HepG2 (cell line): Measurements from ENCODE around the gene TSHZ2. TPM values are rescaled to one million over a fixed set of nuclear protein-coding genes. Genes with fewer than 3 reads are reported as not detected.

Source experiments
- CCDC6 ChIP-seq: sonication (generic); formaldehyde crosslinking; IDR thresholded peaks from 2 replicates; pipeline ENCODE4 v1.8.1; 2022; ENCODE audit warnings: mild to moderate bottlenecking, missing genetic modification reagents, moderate library complexity
- E2F1 ChIP-seq: sonication (generic); formaldehyde crosslinking; IDR thresholded peaks from 2 replicates; pipeline ENCODE4 v1.5.0; 2020; ENCODE audit warnings: missing genetic modification reagents
- FOXC1 ChIP-seq: sonication (generic); formaldehyde crosslinking; IDR thresholded peaks from 2 replicates; pipeline ENCODE4 v1.8.0; 2022; ENCODE audit warnings: mild to moderate bottlenecking, missing genetic modification reagents, borderline replicate concordance
- GTF2F1 ChIP-seq: fragments of 150-350 bp; IDR thresholded peaks from 2 replicates; pipeline ENCODE4 v1.6.1; 2014; ENCODE audit warnings: low read length
- JUN ChIP-seq: sonication (generic); formaldehyde crosslinking; IDR thresholded peaks from 2 replicates; pipeline ENCODE4 v1.4.0; 2020; ENCODE audit warnings: mild to moderate bottlenecking, missing genetic modification reagents
- KIAA2018 ChIP-seq: sonication (generic); formaldehyde crosslinking; IDR thresholded peaks from 2 replicates; pipeline ENCODE4 v1.5.0; 2020; ENCODE audit warnings: mild to moderate bottlenecking, missing genetic modification reagents, borderline replicate concordance
- PRDM10 ChIP-seq: sonication (generic); formaldehyde crosslinking; IDR thresholded peaks from 2 replicates; pipeline ENCODE4 v1.4.0; 2020; ENCODE audit warnings: low read depth, missing genetic modification reagents
- ZNF235 ChIP-seq: sonication (generic); formaldehyde crosslinking; IDR thresholded peaks from 2 replicates; pipeline ENCODE4 v1.8.1; 2023; ENCODE audit warnings: mild to moderate bottlenecking, missing genetic modification reagents, borderline replicate concordance
- ZNF552 ChIP-seq: sonication (generic); formaldehyde crosslinking; IDR thresholded peaks from 2 replicates; pipeline ENCODE4 v1.9.0; 2022; ENCODE audit warnings: missing genetic modification reagents, mild to moderate bottlenecking, borderline replicate concordance
- ZNF597 ChIP-seq: sonication (generic); formaldehyde crosslinking; IDR thresholded peaks from 2 replicates; pipeline ENCODE4 v1.5.0; 2020; ENCODE audit warnings: missing genetic modification reagents
- ZNF800 ChIP-seq: sonication (generic); formaldehyde crosslinking; IDR thresholded peaks from 2 replicates; pipeline ENCODE4 v1.4.0; 2020; ENCODE audit warnings: missing genetic modification reagents
- polyA plus RNA-seq, 8 experiments: library from polyadenylated mRNA; depleted of rRNA in 3 of 8; stranded (reverse) in 7 of 8; unstranded in 1 of 8; fragments of >200 nt; fragmentation: Illumina TruSeq in 4 of 8; extraction: Trizol in 4 of 8; gene quantifications; 2 replicates each; pipeline versions ENCODE4 v1.2.1 to v1.2.3, GENCODE V29; 2011 to 2016; ENCODE audit warnings: low read depth in 4 of 8, missing spikeins in 1 of 8, mixed read lengths in 1 of 8; ENCODE audit not compliant: insufficient read depth in 1 of 8
- total RNA-seq, 5 experiments: library from RNA; depleted of rRNA; stranded (reverse); fragments of >200 nt; fragmentation: Illumina TruSeq; extraction: Trizol; gene quantifications; 2 replicates each; pipeline ENCODE4 v1.2.3, GENCODE V29; 2016; ENCODE audit warnings: low read depth in 1 of 5

TSHZ2 gene
- total and polyA plus RNA-seq, 2 of the 13 experiments (the other 11 are each of a cell fraction or from before 2014, with no cell fraction given), result 0.01 TPM; not detected in 1

- TF ChIP-seq PRDM10 (CRISPR knock-in tag) (0 out of 2 replicates have a peak, but pooled peaks have one; percentile 18), ZNF552 (CRISPR knock-in tag) (no peak), ZNF235 (CRISPR knock-in tag) (no peak), ZNF800 (CRISPR knock-in tag) (no peak), ZNF597 (CRISPR knock-in tag) (no peak), CCDC6 (CRISPR knock-in tag) (no peak), KIAA2018 (CRISPR knock-in tag) (no peak), JUN (CRISPR knock-in tag) (no peak), FOXC1 (CRISPR knock-in tag) (no peak), E2F1 (CRISPR knock-in tag) (no peak), GTF2F1 (no peak)
Observed at GRCh38 chr20:53216856-53217576, 244.9 kb downstream of the TSHZ2 start (continued).
